Activated CD4-positive, alpha-beta T cell treated with anti-CD3 and anti-CD28 coated beads for 36 hours (primary cell): ENCODE results near the gene C9orf78. TPM values are rescaled to one million over a fixed set of nuclear protein-coding genes. Genes with fewer than 3 reads are reported as not detected.
"Not testable (repeated sequence)": the region's sequence is repeated elsewhere in the genome, so short reads cannot be mapped to it uniquely, and the experiment has no call there.

Source experiments
- ATAC-seq: fragments of 200-7000 bp; cut with Tn5 transposase; one replicate; pipeline ENCODE4 v1.10.0; 2021; ENCODE audit warnings: mild to moderate bottlenecking, moderate library complexity
- CTCF ChIA-PET: fragments of 350-600 bp; sonication (Branson Sonifier 250); formaldehyde crosslinking; loops from one replicate; lab custom pipeline; 2021; ENCODE audit warnings: antibody characterized with exemption; lab: Charles Lee
- POLR2A ChIA-PET: fragments of 350-600 bp; sonication (Branson Sonifier 250); formaldehyde crosslinking; loops from one replicate; lab custom pipeline; 2021; ENCODE audit warnings: antibody characterized with exemption, inconsistent platforms; lab: Charles Lee
- DNase-seq: peaks from one replicate; pipeline ENCODE4 v3.0.0-alpha.2; 2020
- H3K27ac Mint-ChIP-seq: one replicate; pipeline ENCODE4 v1.8.0; 2021; ENCODE audit warnings: mixed read lengths
- H3K27me3 Mint-ChIP-seq: one replicate; pipeline ENCODE4 v1.8.0; 2021; ENCODE audit warnings: mixed read lengths
- H3K36me3 Mint-ChIP-seq: one replicate; pipeline ENCODE4 v1.8.0; 2021; ENCODE audit warnings: low read depth, mixed read lengths
- H3K4me1 Mint-ChIP-seq: one replicate; pipeline ENCODE4 v1.8.0; 2021; ENCODE audit warnings: mixed read lengths
- H3K4me3 Mint-ChIP-seq: one replicate; pipeline ENCODE4 v1.8.0; 2021; ENCODE audit warnings: mild to moderate bottlenecking, moderate library complexity, mixed read lengths
- H3K9me3 Mint-ChIP-seq: one replicate; pipeline ENCODE4 v1.8.0; 2021; ENCODE audit warnings: low read depth, mixed read lengths
- intact Hi-C, 2 experiments: fragments of 100-400 bp; cut with DNase I in 1 of 2; cut with micrococcal nuclease in 1 of 2; formaldehyde crosslinking; loops; one replicate each; pipeline versions ENCODE4 v1.14.2 to v1.15.1; 2022 to 2024; cut with DNase I, micrococcal nuclease
- microRNA-seq: library from miRNA; unstranded; fragments of <30 nt; microRNA quantifications from one replicate; pipeline ENCODE4 v1.2.0, GENCODE V29; 2021; ENCODE audit warnings: borderline replicate concordance
- total RNA-seq, 2 experiments: library from RNA; stranded (reverse); gene quantifications; one replicate each; pipeline ENCODE4 v1.2.3, GENCODE V29; 2021

The C9orf78 gene
- total RNA-seq, 2 experiments from 2014 or later = 42.8 to 59.8 TPM

GRCh38 chr9:129784970-129785369, 50.1 kb downstream of the C9orf78 start:
- H3K36me3 Mint-ChIP-seq, H3K9me3 Mint-ChIP-seq, POLR2A ChIA-PET, H3K27me3 Mint-ChIP-seq, H3K4me3 Mint-ChIP-seq, ATAC-seq, DNase-seq, H3K4me1 Mint-ChIP-seq, H3K27ac Mint-ChIP-seq: not testable (repeated sequence)
- intact Hi-C loops = loop anchor here in 1 of 2 experiments (5.0 to 10.0 kb wide), 2 partner anchors 143 to 650 kb away; partner anchors contain the start of gene ASB6
- CTCF ChIA-PET = interaction anchor here (0.8 to 9.0 kb wide), 6 partner anchors 17 to 653 kb away, joined by 3 to 101 read pairs (median 4); no protein-coding TSS in a partner anchor

- H3K27me3 Mint-ChIP-seq = peaks cover 2% of the 10 kb centered on the region
- ChIA-PET CTCF (interaction anchor here (0.6 to 9.0 kb wide), 22 partner anchors 8 to 1416 kb away, joined by 3 to 101 read pairs (median 3); no protein-coding TSS in a partner anchor), POLR2A (interaction anchor here (0.6 kb wide), 1 partner anchor 27 kb away, joined by 3 read pairs; no protein-coding TSS in a partner anchor)
- peaks cover 4% of the 10 kb centered on the region for H3K4me1 Mint-ChIP-seq
- intact Hi-C loops = loop anchor here (1.0 to 10.0 kb wide), 7 partner anchors 45 to 653 kb away; partner anchors contain the start of gene ASB6 (in 2 of the 2)
- peak overlapping the region; percentile 11 for H3K27ac Mint-ChIP-seq
- H3K36me3 Mint-ChIP-seq = no peaks in the 10 kb centered on the region
- ATAC-seq (peak; percentile 100), DNase-seq (peak; percentile 84)
- H3K9me3 Mint-ChIP-seq = no peaks in the 10 kb centered on the region
- H3K4me3 Mint-ChIP-seq = no peak overlapping the region
These were observed 51.3 kb downstream of the C9orf78 start for GRCh38 chr9:129783516-129784361.

GRCh38 chr9:129781981-129782380, 53.1 kb downstream of the C9orf78 start:
- H3K4me1 Mint-ChIP-seq = peaks cover 12% of the 10 kb centered on the region
- no peaks in the 10 kb centered on the region for H3K27me3 Mint-ChIP-seq
- CTCF ChIA-PET = interaction anchor here (0.7 to 9.0 kb wide), 8 partner anchors 9 to 650 kb away, joined by 3 to 101 read pairs (median 5); no protein-coding TSS in a partner anchor
- ATAC-seq (no peak), DNase-seq (no peak)
- intact Hi-C loops = loop anchor here (2.0 to 10.0 kb wide), 3 partner anchors 140 to 651 kb away; partner anchors contain the start of gene ASB6 (in 1 of the 2)
- H3K4me3 Mint-ChIP-seq = no peak overlapping the region
- no peak overlapping the region for H3K27ac Mint-ChIP-seq
- no peaks in the 10 kb centered on the region for H3K36me3 Mint-ChIP-seq
- POLR2A ChIA-PET = no interaction called here
- no peaks in the 10 kb centered on the region for H3K9me3 Mint-ChIP-seq

- Mint-ChIP-seq H3K27me3 (no peaks in the 10 kb centered on the region), H3K4me3 (no peak overlapping the region), H3K27ac (no peak overlapping the region), H3K36me3 (no peaks in the 10 kb centered on the region), H3K9me3 (no peaks in the 10 kb centered on the region), H3K4me1 (peaks cover 16% of the 10 kb centered on the region)
- CTCF ChIA-PET = interaction anchor here (1.1 to 9.0 kb wide), 6 partner anchors 10 to 138 kb away, joined by 3 to 101 read pairs (median 12); no protein-coding TSS in a partner anchor
- DNase-seq (no peak), ATAC-seq (no peak)
- intact Hi-C loops = loop anchor here in 1 of 2 experiments (5.0 to 10.0 kb wide), 2 partner anchors 139 to 646 kb away; partner anchors contain the start of gene ASB6
- POLR2A ChIA-PET = no interaction called here
These were observed 53.9 kb downstream of the C9orf78 start for GRCh38 chr9:129781131-129781530.

GRCh38 chr9:129779560-129780190, 55.4 kb downstream of the C9orf78 start:
- Mint-ChIP-seq H3K36me3 (no peaks in the 10 kb centered on the region), H3K9me3 (no peaks in the 10 kb centered on the region), H3K27me3 (no peaks in the 10 kb centered on the region), H3K4me3 (no peak overlapping the region), H3K4me1 (peaks cover 16% of the 10 kb centered on the region), H3K27ac (no peak overlapping the region)
- ChIA-PET CTCF (interaction anchor here (1.4 to 9.0 kb wide), 3 partner anchors 9 to 40 kb away, joined by 5 to 101 read pairs (median 20); no protein-coding TSS in a partner anchor), POLR2A (no interaction called here)
- ATAC-seq (no peak), DNase-seq (no peak)
- intact Hi-C loops = loop anchor here in 1 of 2 experiments (5.0 to 10.0 kb wide), 2 partner anchors 137 to 645 kb away; partner anchors contain the start of gene ASB6

- ATAC-seq (no peak), DNase-seq (no peak)
- Mint-ChIP-seq H3K27me3 (no peaks in the 10 kb centered on the region), H3K4me3 (no peak overlapping the region), H3K9me3 (no peaks in the 10 kb centered on the region), H3K36me3 (no peaks in the 10 kb centered on the region), H3K4me1 (peaks cover 12% of the 10 kb centered on the region), H3K27ac (no peak overlapping the region)
- ChIA-PET POLR2A (no interaction called here), CTCF (interaction anchor here (0.6 to 1.9 kb wide), 3 partner anchors 13 to 70 kb away, joined by 3 to 25 read pairs (median 4); no protein-coding TSS in a partner anchor)
- intact Hi-C loops = no loop called here
These were observed 56.6 kb downstream of the C9orf78 start for GRCh38 chr9:129778469-129778868.

GRCh38 chr9:129777769-129778130, 57.3 kb downstream of the C9orf78 start:
- no peak overlapping the region for H3K27ac Mint-ChIP-seq
- ATAC-seq (peak; percentile 43), DNase-seq (peak; percentile 22)
- intact Hi-C loops = no loop called here
- H3K4me1 Mint-ChIP-seq = peaks cover 12% of the 10 kb centered on the region
- H3K9me3 Mint-ChIP-seq = no peaks in the 10 kb centered on the region
- POLR2A ChIA-PET = interaction anchor here (1.0 kb wide), 1 partner anchor 19 kb away, joined by 3 read pairs; no protein-coding TSS in a partner anchor
- H3K4me3 Mint-ChIP-seq = peak overlapping the region; percentile 30
- CTCF ChIA-PET = interaction anchor here (1.3 to 1.9 kb wide), 3 partner anchors 12 to 52 kb away, joined by 4 to 25 read pairs (median 4); no protein-coding TSS in a partner anchor
- H3K27me3 Mint-ChIP-seq = no peaks in the 10 kb centered on the region
- no peaks in the 10 kb centered on the region for H3K36me3 Mint-ChIP-seq

Small RNA genes within 50 kb of the gene (microRNA-seq; reads per million reads assigned to microRNA genes)
- gene MIR6855 = 2.1 reads per million

Other genes starting within 250 kb of the C9orf78 start
- gene C9orf50, start 214.2 kb downstream of the C9orf78 start, total RNA-seq = not detected
- gene NTMT1, start 209.1 kb downstream of the C9orf78 start, total RNA-seq = 10 to 100 TPM; 50.1 to 69.2 TPM
- gene ASB6, start 193.1 kb downstream of the C9orf78 start, total RNA-seq = 10 to 100 TPM; 13.4 to 15.0 TPM
- gene PRRX2, start 169.6 kb downstream of the C9orf78 start, total RNA-seq = under 1 TPM; 0.49 to 0.57 TPM
- under 1 TPM; 0.09 to 0.16 TPM for gene PTGES, start 82.2 kb downstream of the C9orf78 start, total RNA-seq
- 10 to 100 TPM; 18.0 to 22.1 TPM for gene TOR1B, start 32.1 kb downstream of the C9orf78 start, total RNA-seq
- gene TOR1A, start 11.1 kb downstream of the C9orf78 start, total RNA-seq = 10 to 100 TPM; 34.9 to 39.7 TPM
- 10 to 100 TPM; 37.6 to 48.5 TPM for gene USP20, start 183 bp upstream of the C9orf78 start, total RNA-seq
- 100 to 1,000 TPM; 254 to 354 TPM for gene FNBP1, start 207.9 kb upstream of the C9orf78 start, total RNA-seq
- 10 to 100 TPM; 17.7 to 19.7 TPM for gene GPR107, start 218.6 kb upstream of the C9orf78 start, total RNA-seq